ENCODE measurements around the gene ENDOG. TPM values are rescaled to one million over a fixed set of nuclear protein-coding genes. Genes with fewer than 3 reads are reported as not detected.

Gene ENDOG
- total RNA-seq, 1 experiment from 2014 or later: 17.6 TPM

- Histone ChIP-seq H4K20me1 (ENCODE audit: insufficient read depth, low read depth, low read length) (no peaks in the 10 kb centered on the region), H3K27ac (ENCODE audit: low read length) (peak overlapping the region; percentile 44; the same call in 1 of the 2 replicates), H3K27me3 (ENCODE audit: low read length) (no peaks in the 10 kb centered on the region), H3K9me3 (ENCODE audit: low read length) (no peaks in the 10 kb centered on the region), H3K4me3 (ENCODE audit: low read length) (peak overlapping the region; percentile 97), H3K36me3 (ENCODE audit: insufficient read depth, low read length) (peaks cover 27% of the 10 kb centered on the region; the same call in 1 of the 2 replicates), H2AFZ (ENCODE audit: low read length) (peak overlapping the region; percentile 72; the same call in 1 of the 2 replicates), H3K79me2 (ENCODE audit: low read length) (peaks cover 24% of the 10 kb centered on the region), H3K9ac (ENCODE audit: low read length) (peak overlapping the region; percentile 94), H3K9me2 (replicated peaks; ENCODE audit: insufficient read depth, low read length) (no peaks in the 10 kb centered on the region), H3K4me1 (ENCODE audit: low read length) (peaks cover 18% of the 10 kb centered on the region), H3K4me2 (ENCODE audit: low read depth, low read length, poor library complexity, severe bottlenecking) (peak overlapping the region; percentile 82)
- no peak for DNase-seq
Measured at GRCh38 chr9:128828719-128829452, 10.6 kb downstream of the ENDOG start.

GRCh38 chr9:128829477-128830251, 11.4 kb downstream of the ENDOG start, which contains the start of gene SPOUT1:
SPOUT1 (minus strand) TSS chr9:128829794; CDS start chr9:128829780, 14 bp downstream.
- H3K27ac ChIP-seq (ENCODE audit: low read length): peak within 1 kb of the TSS; percentile 44; the same call in 1 of the 2 replicates
- H3K36me3 ChIP-seq (ENCODE audit: insufficient read depth, low read length): peaks cover 24% of the 10 kb centered on the region; the same call in 1 of the 2 replicates
- peaks cover 18% of the 10 kb centered on the region for H3K4me1 ChIP-seq (ENCODE audit: low read length)
- peak within 1 kb of the TSS; percentile 97 for H3K4me3 ChIP-seq (ENCODE audit: low read length)
- no peaks in the 10 kb centered on the region for H3K27me3 ChIP-seq (ENCODE audit: low read length)
- H3K9me2 ChIP-seq (replicated peaks; ENCODE audit: insufficient read depth, low read length): no peaks in the 10 kb centered on the region
- no peaks in the 10 kb centered on the region for H4K20me1 ChIP-seq (ENCODE audit: insufficient read depth, low read depth, low read length)
- peaks cover 24% of the 10 kb centered on the region for H3K79me2 ChIP-seq (ENCODE audit: low read length)
- peak within 1 kb of the TSS; percentile 82 for H3K4me2 ChIP-seq (ENCODE audit: low read depth, low read length, poor library complexity, severe bottlenecking)
- no peaks in the 10 kb centered on the region for H3K9me3 ChIP-seq (ENCODE audit: low read length)
- DNase-seq: peak; percentile 98
- H3K9ac ChIP-seq (ENCODE audit: low read length): peak within 1 kb of the TSS; percentile 94
- peak within 1 kb of the TSS; percentile 72 for H2AFZ ChIP-seq (ENCODE audit: low read length)

GRCh38 chr9:128833696-128834095, 15.4 kb downstream of the ENDOG start:
- H3K36me3 ChIP-seq (ENCODE audit: insufficient read depth, low read length): no peaks in the 10 kb centered on the region
- DNase-seq: no peak
- H3K4me2 ChIP-seq (ENCODE audit: low read depth, low read length, poor library complexity, severe bottlenecking): no peak overlapping the region
- no peak overlapping the region for H2AFZ ChIP-seq (ENCODE audit: low read length)
- no peaks in the 10 kb centered on the region for H3K27me3 ChIP-seq (ENCODE audit: low read length)
- no peaks in the 10 kb centered on the region for H3K9me3 ChIP-seq (ENCODE audit: low read length)
- peaks cover 8% of the 10 kb centered on the region for H3K79me2 ChIP-seq (ENCODE audit: low read length)
- H4K20me1 ChIP-seq (ENCODE audit: insufficient read depth, low read depth, low read length): no peaks in the 10 kb centered on the region
- H3K9ac ChIP-seq (ENCODE audit: low read length): no peak overlapping the region
- peaks cover 8% of the 10 kb centered on the region for H3K4me1 ChIP-seq (ENCODE audit: low read length)
- no peaks in the 10 kb centered on the region for H3K9me2 ChIP-seq (replicated peaks; ENCODE audit: insufficient read depth, low read length)
- no peak overlapping the region for H3K4me3 ChIP-seq (ENCODE audit: low read length)
- H3K27ac ChIP-seq (ENCODE audit: low read length): no peak overlapping the region

GRCh38 chr9:128835246-128836210, 17.2 kb downstream of the ENDOG start:
- Histone ChIP-seq H3K9ac (ENCODE audit: low read length) (no peak overlapping the region), H2AFZ (ENCODE audit: low read length) (no peak overlapping the region), H3K9me2 (replicated peaks; ENCODE audit: insufficient read depth, low read length) (no peaks in the 10 kb centered on the region)

GRCh38 chr9:128836509-128837145, 18.3 kb downstream of the ENDOG start:
- H3K36me3 ChIP-seq (ENCODE audit: insufficient read depth, low read length): no peaks in the 10 kb centered on the region
- no peak overlapping the region for H3K9ac ChIP-seq (ENCODE audit: low read length)
- no peak overlapping the region for H3K27ac ChIP-seq (ENCODE audit: low read length)

More at GRCh38 chr9:128835246-128836210, 17.2 kb downstream of the ENDOG start:
- H3K27ac ChIP-seq (ENCODE audit: low read length): no peak overlapping the region
- H3K4me2 ChIP-seq (ENCODE audit: low read depth, low read length, poor library complexity, severe bottlenecking): no peak overlapping the region
- H3K36me3 ChIP-seq (ENCODE audit: insufficient read depth, low read length): no peaks in the 10 kb centered on the region
- no peaks in the 10 kb centered on the region for H3K4me1 ChIP-seq (ENCODE audit: low read length)
- H3K9me3 ChIP-seq (ENCODE audit: low read length): no peaks in the 10 kb centered on the region
- no peak overlapping the region for H3K4me3 ChIP-seq (ENCODE audit: low read length)
- no peaks in the 10 kb centered on the region for H4K20me1 ChIP-seq (ENCODE audit: insufficient read depth, low read depth, low read length)
- no peaks in the 10 kb centered on the region for H3K79me2 ChIP-seq (ENCODE audit: low read length)
- H3K27me3 ChIP-seq (ENCODE audit: low read length): no peaks in the 10 kb centered on the region
- DNase-seq: no peak

GRCh38 chr9:128838338-128838737, 20.0 kb downstream of the ENDOG start:
- Histone ChIP-seq H3K79me2 (ENCODE audit: low read length) (no peaks in the 10 kb centered on the region), H3K36me3 (ENCODE audit: insufficient read depth, low read length) (no peaks in the 10 kb centered on the region), H3K4me3 (ENCODE audit: low read length) (no peak overlapping the region), H2AFZ (ENCODE audit: low read length) (no peak overlapping the region), H3K4me1 (ENCODE audit: low read length) (no peaks in the 10 kb centered on the region), H3K27me3 (ENCODE audit: low read length) (no peaks in the 10 kb centered on the region), H3K4me2 (ENCODE audit: low read depth, low read length, poor library complexity, severe bottlenecking) (no peak overlapping the region), H3K27ac (ENCODE audit: low read length) (no peak overlapping the region), H3K9me2 (replicated peaks; ENCODE audit: insufficient read depth, low read length) (no peaks in the 10 kb centered on the region), H3K9ac (ENCODE audit: low read length) (no peak overlapping the region), H3K9me3 (ENCODE audit: low read length) (no peaks in the 10 kb centered on the region), H4K20me1 (ENCODE audit: insufficient read depth, low read depth, low read length) (no peaks in the 10 kb centered on the region)
- no peak for DNase-seq

More at GRCh38 chr9:128836509-128837145, 18.3 kb downstream of the ENDOG start:
- DNase-seq: no peak
- Histone ChIP-seq H3K9me2 (replicated peaks; ENCODE audit: insufficient read depth, low read length) (no peaks in the 10 kb centered on the region), H3K79me2 (ENCODE audit: low read length) (no peaks in the 10 kb centered on the region), H3K27me3 (ENCODE audit: low read length) (no peaks in the 10 kb centered on the region), H3K4me1 (ENCODE audit: low read length) (no peaks in the 10 kb centered on the region), H4K20me1 (ENCODE audit: insufficient read depth, low read depth, low read length) (no peaks in the 10 kb centered on the region), H3K9me3 (ENCODE audit: low read length) (no peaks in the 10 kb centered on the region), H3K4me2 (ENCODE audit: low read depth, low read length, poor library complexity, severe bottlenecking) (no peak overlapping the region), H3K4me3 (ENCODE audit: low read length) (no peak overlapping the region), H2AFZ (ENCODE audit: low read length) (no peak overlapping the region)

GRCh38 chr9:128840524-128840923, 22.2 kb downstream of the ENDOG start:
- H3K36me3 ChIP-seq (ENCODE audit: insufficient read depth, low read length): no peaks in the 10 kb centered on the region
- H3K27me3 ChIP-seq (ENCODE audit: low read length): no peaks in the 10 kb centered on the region
- no peaks in the 10 kb centered on the region for H4K20me1 ChIP-seq (ENCODE audit: insufficient read depth, low read depth, low read length)
- H3K79me2 ChIP-seq (ENCODE audit: low read length): 0 out of 2 replicates have a peak, but pooled peaks cover 2% of the 10 kb centered on the region
- no peak overlapping the region for H3K9ac ChIP-seq (ENCODE audit: low read length)
- no peak overlapping the region for H3K4me3 ChIP-seq (ENCODE audit: low read length)
- no peaks in the 10 kb centered on the region for H3K9me3 ChIP-seq (ENCODE audit: low read length)
- H3K27ac ChIP-seq (ENCODE audit: low read length): no peak overlapping the region
- DNase-seq: no peak
- H3K4me1 ChIP-seq (ENCODE audit: low read length): no peaks in the 10 kb centered on the region
- H2AFZ ChIP-seq (ENCODE audit: low read length): no peak overlapping the region
- H3K9me2 ChIP-seq (replicated peaks; ENCODE audit: insufficient read depth, low read length): no peaks in the 10 kb centered on the region
- H3K4me2 ChIP-seq (ENCODE audit: low read depth, low read length, poor library complexity, severe bottlenecking): no peak overlapping the region
